Endometrial microvascular endothelial cells (primary cell): Measurements from ENCODE around the gene ANP32D. TPM values are rescaled to one million over a fixed set of nuclear protein-coding genes. Genes with fewer than 3 reads are reported as not detected.
"Not testable (repeated sequence)": the region's sequence is repeated elsewhere in the genome, so short reads cannot be mapped to it uniquely, and the experiment has no call there.

Source experiments
- in situ Hi-C: cut with HindIII; loops from 2 replicates; pipeline ENCODE4 v1.10.0; 2017; ENCODE audit warnings: low sequenced_read_pairs, low pct_unique_long_range_greater_than_20kb; ENCODE audit errors: inconsistent ontology term
- total RNA-seq: library from RNA; depleted of rRNA; stranded (reverse); fragments of >200 nt; gene quantifications from one replicate; pipeline ENCODE4 v1.2.3, GENCODE V29; 2015; ENCODE audit errors: inconsistent ontology term

Gene ANP32D
- total RNA-seq, 1 donor from 2014 or later, result not detected

GRCh38 chr12:48489012-48489411, 16.7 kb downstream of the ANP32D start:
- in situ Hi-C loops, result no loop called here

DNA sequence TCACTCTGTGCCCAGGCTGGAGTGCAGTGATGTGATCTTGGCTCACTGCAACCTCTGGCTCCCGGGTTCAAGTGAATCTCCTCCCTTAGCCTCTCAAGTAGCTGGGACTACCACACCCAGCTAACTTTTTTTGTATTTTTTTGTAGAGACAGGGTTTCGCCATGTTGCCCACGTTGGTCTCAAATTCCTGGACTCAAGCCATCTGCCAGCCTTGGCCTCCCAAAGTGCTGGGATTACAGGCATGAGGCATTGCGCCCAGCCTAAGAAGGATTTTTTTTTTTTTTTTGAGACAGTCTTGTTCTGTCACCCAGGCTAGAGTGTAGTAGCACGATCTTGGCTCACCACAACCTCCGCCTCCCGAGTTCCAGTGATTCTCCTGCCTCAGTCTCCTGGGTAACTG, 17.1 kb downstream of the ANP32D start:
- in situ Hi-C loops, result not testable (repeated sequence)

DNA sequence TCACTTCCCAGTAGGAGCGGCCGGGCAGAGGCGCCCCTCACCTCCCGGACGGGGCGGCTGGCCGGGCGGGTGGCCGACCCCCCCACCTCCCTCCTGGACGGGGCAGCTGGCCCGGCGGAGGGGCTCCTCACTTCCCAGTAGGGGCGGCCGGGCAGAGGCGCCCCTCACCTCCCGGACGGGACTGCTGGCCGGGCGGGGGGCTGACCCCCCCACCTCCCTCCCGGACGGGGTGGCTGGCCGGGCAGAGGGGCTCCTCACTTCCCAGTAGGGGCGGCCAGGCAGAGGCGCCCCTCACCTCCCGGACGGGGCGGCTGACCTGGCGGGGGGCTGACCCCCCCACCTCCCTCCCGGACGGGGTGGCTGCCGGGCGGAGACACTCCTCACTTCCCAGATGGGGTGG, 27.9 kb downstream of the ANP32D start:
- in situ Hi-C loops, result not testable (repeated sequence)

DNA sequence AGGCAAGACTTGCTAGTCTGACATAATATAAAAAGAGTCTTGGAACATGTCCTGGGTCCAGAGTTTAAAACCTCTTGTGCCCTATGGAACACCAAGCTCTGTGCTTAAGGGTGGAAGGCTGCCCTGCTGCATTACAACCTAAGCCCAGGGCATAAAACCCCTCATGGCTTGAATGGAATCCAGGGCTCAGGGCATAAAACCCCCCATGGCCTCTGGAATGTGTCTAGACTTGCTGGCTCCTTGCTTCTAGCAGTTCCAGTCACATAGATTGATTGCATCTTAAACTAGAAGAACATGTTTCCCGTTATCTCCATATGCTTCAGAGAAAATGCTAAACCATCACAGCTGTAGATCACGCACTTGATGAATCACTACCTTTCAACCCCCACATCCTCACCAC, 34.5 kb downstream of the ANP32D start:
- in situ Hi-C loops, result not testable (repeated sequence)

DNA sequence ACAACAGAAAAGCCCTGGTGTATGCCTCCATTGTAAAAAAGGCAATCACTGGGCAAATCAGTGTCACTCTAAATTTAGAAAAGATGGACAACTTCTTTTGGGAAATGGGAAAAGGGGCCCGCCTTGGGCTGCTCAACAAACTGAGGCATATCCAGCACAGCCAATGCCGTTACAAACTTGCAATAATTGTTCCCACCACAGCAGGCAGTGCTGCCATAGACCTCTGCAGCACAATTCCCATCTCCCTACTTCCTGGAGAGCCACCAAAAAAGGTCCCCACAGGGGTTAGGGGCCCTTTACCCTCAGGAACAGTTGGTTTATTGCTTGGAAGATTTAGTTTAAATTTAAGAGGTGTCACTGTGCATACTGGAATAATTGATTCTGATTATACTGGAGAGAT, 36.6 kb downstream of the ANP32D start:
- in situ Hi-C loops, result no loop called here

DNA sequence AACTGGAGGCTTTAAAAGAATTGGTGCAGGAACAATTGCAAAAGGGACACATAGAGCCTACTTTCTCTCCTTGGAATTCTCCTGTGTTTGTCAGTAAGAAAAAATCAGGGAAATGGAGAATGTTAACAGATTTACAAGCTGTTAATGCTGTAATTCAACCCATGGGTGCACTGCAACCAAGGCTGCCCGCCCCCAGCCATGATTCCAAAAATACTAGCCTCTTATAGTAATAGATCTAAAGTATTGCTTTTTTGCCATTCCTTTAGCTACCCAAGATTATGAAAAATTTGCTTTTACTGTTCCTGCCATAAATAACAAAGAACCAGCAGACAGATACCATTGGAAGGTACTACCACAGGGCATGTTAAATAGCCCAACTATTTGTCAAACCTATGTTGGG, 37.8 kb downstream of the ANP32D start:
- in situ Hi-C loops, result no loop called here

GRCh38 chr12:48512855-48513254, 40.5 kb downstream of the ANP32D start:
- in situ Hi-C loops, result no loop called here

DNA sequence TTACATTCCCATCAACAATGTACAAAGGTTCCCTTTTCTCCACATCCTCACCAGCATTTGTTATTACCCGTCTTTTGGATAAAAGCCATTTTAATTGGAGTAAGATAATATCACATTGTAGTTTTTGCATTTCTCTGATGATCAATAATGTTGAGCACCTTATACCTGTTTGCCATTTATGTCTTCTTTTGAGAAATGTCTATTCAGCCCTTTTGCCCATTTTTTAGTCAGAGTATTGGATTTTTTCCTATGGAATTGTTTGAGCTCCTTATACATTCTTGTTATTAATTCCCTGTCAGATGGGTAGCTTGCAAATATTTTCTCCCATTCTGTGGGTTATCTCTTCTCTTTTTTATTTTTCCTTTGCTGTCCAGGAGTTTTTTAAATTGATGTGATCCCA, 42.4 kb downstream of the ANP32D start:
- in situ Hi-C loops, result no loop called here

DNA sequence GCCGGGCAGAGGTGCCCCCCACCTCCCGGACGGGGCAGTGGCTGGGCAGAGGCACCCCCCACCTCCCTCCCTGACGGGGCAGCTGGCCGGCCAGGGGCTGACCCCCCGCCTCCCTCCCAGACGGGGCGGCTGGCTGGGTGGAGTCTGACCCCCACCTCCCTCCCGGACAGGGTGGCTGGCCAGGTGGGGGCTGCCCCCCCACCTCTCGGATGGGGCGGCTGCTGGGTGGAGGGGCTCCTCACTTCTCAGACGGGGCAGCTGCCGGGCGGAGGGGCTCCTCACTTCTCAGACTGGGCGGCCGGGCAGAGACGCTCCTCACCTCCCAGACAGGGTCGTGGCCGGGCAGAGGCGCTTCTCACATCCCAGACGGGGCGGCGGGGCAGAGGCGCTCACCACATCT, 48.0 kb downstream of the ANP32D start:
- in situ Hi-C loops, result not testable (repeated sequence)

Other genes with a start within 250 kb of the ANP32D start
- 8.5 TPM for gene ZNF641, start 121.6 kb upstream of the ANP32D start, total RNA-seq
- not detected for gene C12orf54, start 9.9 kb downstream of the ANP32D start, total RNA-seq
- not detected for gene OR8S1, start 53.1 kb downstream of the ANP32D start, total RNA-seq
- gene LALBA, start 97.5 kb downstream of the ANP32D start, total RNA-seq, result not detected
- gene KANSL2, start 209.7 kb downstream of the ANP32D start, total RNA-seq, result 41.0 TPM
- 14.6 TPM for gene CCNT1, start 244.1 kb downstream of the ANP32D start, total RNA-seq